H1 (cell line): ENCODE data around the gene APEH. TPM values are rescaled to one million over a fixed set of nuclear protein-coding genes. Genes with fewer than 3 reads are reported as not detected.

Experiments
- CTCF ChIA-PET: fragments of 300-600 bp; sonication (Branson Sonifier 250); formaldehyde crosslinking; loops from one replicate; lab custom pipeline; 2021; ENCODE audit not compliant: partially characterized antibody; lab: Charles Lee
- POLR2A ChIA-PET: fragments of 300-600 bp; sonication (Branson Sonifier 250); formaldehyde crosslinking; loops from one replicate; lab custom pipeline; 2021; ENCODE audit warnings: inconsistent platforms; ENCODE audit not compliant: partially characterized antibody; lab: Charles Lee
- DNase-seq, 2 experiments: peaks; one replicate each; pipeline versions ENCODE4 v3.0.0 to v3.0.0-alpha.2; 2010 to 2022; ENCODE audit warnings: low spot score in 2 of 2, low read depth in 1 of 2, mixed read lengths in 1 of 2
- FAIRE-seq: peaks from 2 replicates; lab custom pipeline; 2011; peaks lifted over from hg19 to GRCh38; lab: Jason Lieb, UNC
- H2AFZ ChIP-seq: 2 replicates; pipeline ENCODE4 v1.8.1; 2012; ENCODE audit warnings: low read length, inconsistent platforms
- H2AK5ac ChIP-seq: 2 replicates; pipeline ENCODE4 v1.6.1; 2013; ENCODE audit warnings: low read depth, low read length
- H2BK120ac ChIP-seq: replicated peaks from 2 replicates; pipeline ENCODE3; 2013; ENCODE audit warnings: low read depth, low read length, inconsistent platforms
- H2BK12ac ChIP-seq: 2 replicates; pipeline ENCODE4 v1.6.1; 2013; ENCODE audit warnings: low read depth, low read length
- H2BK15ac ChIP-seq: 2 replicates; pipeline ENCODE4 v1.6.1; 2013; ENCODE audit warnings: low read length
- H2BK20ac ChIP-seq: 2 replicates; pipeline ENCODE4 v1.6.1; 2013; ENCODE audit warnings: low read length
- H2BK5ac ChIP-seq: 2 replicates; pipeline ENCODE4 v1.6.1; 2013; ENCODE audit warnings: low read depth, low read length
- H3K14ac ChIP-seq: 2 replicates; pipeline ENCODE4 v1.6.1; 2013; ENCODE audit warnings: inconsistent platforms; ENCODE audit not compliant: insufficient read length
- H3K18ac ChIP-seq: 2 replicates; pipeline ENCODE4 v1.6.1; 2013; ENCODE audit warnings: low read length; ENCODE audit errors: extremely low read depth
- H3K23ac ChIP-seq: 2 replicates; pipeline ENCODE4 v1.6.1; 2013; ENCODE audit warnings: inconsistent platforms; ENCODE audit not compliant: insufficient read length
- H3K23me2 ChIP-seq: 2 replicates; pipeline ENCODE4 v1.6.1; 2013; ENCODE audit warnings: low read depth, low read length
- H3K27ac ChIP-seq: 2 replicates; pipeline ENCODE4 v1.6.1; 2011; ENCODE audit warnings: low read depth, low read length, inconsistent platforms
- H3K27me3 ChIP-seq, 4 experiments: replicated peaks in 1 of 4; 1 replicate in 1 of 4; 2 replicates in 3 of 4; pipeline versions ENCODE4 v1.6.1 to v1.8.1; 2011 to 2013; ENCODE audit warnings: low read length in 3 of 4, mild to moderate bottlenecking in 3 of 4, inconsistent platforms in 2 of 4, mixed read lengths in 2 of 4, moderate library complexity in 1 of 4; ENCODE audit not compliant: control insufficient read depth in 3 of 4, insufficient read depth in 3 of 4; ENCODE audit errors: extremely low read depth in 1 of 4
- H3K36me3 ChIP-seq, 4 experiments: 2 replicates each; pipeline versions ENCODE4 v1.6.1 to v1.8.1; 2011 to 2013; ENCODE audit warnings: mild to moderate bottlenecking in 4 of 4, low read length in 3 of 4, moderate library complexity in 2 of 4, control low read depth in 1 of 4, inconsistent platforms in 1 of 4; ENCODE audit not compliant: insufficient read depth in 4 of 4, control insufficient read depth in 2 of 4
- H3K4ac ChIP-seq: replicated peaks from 2 replicates; pipeline ENCODE3; 2013; ENCODE audit warnings: low read length, low read depth, mixed read lengths, inconsistent platforms; ENCODE audit not compliant: insufficient read length
- H3K4me1 ChIP-seq, 4 experiments: replicated peaks in 1 of 4; 1 replicate in 1 of 4; 2 replicates in 3 of 4; pipeline versions ENCODE4 v1.6.1 to v1.8.1; 2011 to 2013; ENCODE audit warnings: low read length in 3 of 4, inconsistent platforms in 2 of 4, mixed read lengths in 1 of 4; ENCODE audit not compliant: insufficient read depth in 4 of 4, control insufficient read depth in 3 of 4
- H3K4me2 ChIP-seq, 2 experiments: 2 replicates each; pipeline versions ENCODE4 v1.6.1 to v1.8.1; 2011 to 2013; ENCODE audit warnings: low read depth in 2 of 2, low read length in 2 of 2, control low read depth in 1 of 2, inconsistent platforms in 1 of 2, mild to moderate bottlenecking in 1 of 2; ENCODE audit not compliant: insufficient read depth in 1 of 2
- H3K4me3 ChIP-seq, 4 experiments: fragments of 200-600, 300-600 bp in 1 of 4; sonication (generic), shearing (Covaris generic), sonication (Bioruptor Twin) in 1 of 4; 2 replicates each; pipeline versions ENCODE4 v1.5.1 to v1.8.1; 2011 to 2016; ENCODE audit warnings: low read length in 4 of 4, low read depth in 3 of 4, control low read depth in 2 of 4, inconsistent platforms in 2 of 4, mild to moderate bottlenecking in 2 of 4, mixed read lengths in 1 of 4, moderate library complexity in 1 of 4; ENCODE audit not compliant: insufficient read depth in 2 of 4; ENCODE audit errors: extremely low read depth in 1 of 4
- H3K56ac ChIP-seq: replicated peaks from 2 replicates; pipeline ENCODE3; 2013; ENCODE audit warnings: low read depth, mild to moderate bottlenecking, mixed read lengths, low read length, inconsistent platforms; ENCODE audit not compliant: insufficient read length
- H3K79me1 ChIP-seq: 2 replicates; pipeline ENCODE4 v1.6.1; 2013; ENCODE audit warnings: low read depth, low read length, control low read depth
- H3K79me2 ChIP-seq, 2 experiments: 2 replicates each; pipeline versions ENCODE4 v1.6.1 to v1.8.1; 2012 to 2013; ENCODE audit warnings: low read length in 2 of 2, mild to moderate bottlenecking in 2 of 2, inconsistent platforms in 1 of 2; ENCODE audit not compliant: insufficient read depth in 2 of 2, control insufficient read depth in 1 of 2
- H3K9ac ChIP-seq, 4 experiments: replicated peaks in 1 of 4; 1 replicate in 1 of 4; 2 replicates in 3 of 4; pipeline versions ENCODE4 v1.6.1 to v1.8.1; 2011 to 2013; ENCODE audit warnings: low read depth in 3 of 4, low read length in 3 of 4, control low read depth in 2 of 4, mild to moderate bottlenecking in 2 of 4, moderate library complexity in 2 of 4, inconsistent platforms in 1 of 4; ENCODE audit errors: extremely low read depth in 1 of 4
- H3K9me3 ChIP-seq, 2 experiments: 2 replicates each; pipeline versions ENCODE4 v1.6.1 to v1.8.1; 2012 to 2013; ENCODE audit warnings: mild to moderate bottlenecking in 2 of 2, moderate library complexity in 2 of 2, control low read depth in 1 of 2, inconsistent platforms in 1 of 2, low read depth in 1 of 2, low read length in 1 of 2, mixed read lengths in 1 of 2; ENCODE audit not compliant: insufficient read depth in 2 of 2
- H4K20me1 ChIP-seq, 2 experiments: replicated peaks in 1 of 2; 2 replicates each; pipeline versions ENCODE3 to v1.8.1; 2011 to 2013; ENCODE audit warnings: inconsistent platforms in 2 of 2, low read length in 2 of 2, mild to moderate bottlenecking in 1 of 2; ENCODE audit not compliant: insufficient read depth in 2 of 2, control insufficient read depth in 1 of 2
- H4K5ac ChIP-seq: 2 replicates; pipeline ENCODE4 v1.6.1; 2013; ENCODE audit warnings: low read length, low read depth, mixed read lengths, inconsistent platforms; ENCODE audit not compliant: insufficient read length
- H4K8ac ChIP-seq: 2 replicates; pipeline ENCODE4 v1.8.0; 2013; ENCODE audit warnings: mild to moderate bottlenecking, moderate library complexity, low read length, inconsistent platforms; ENCODE audit not compliant: insufficient read depth; ENCODE audit errors: extremely low read depth
- H4K91ac ChIP-seq: replicated peaks from 2 replicates; pipeline ENCODE3; 2013; ENCODE audit warnings: low read length, mixed read lengths, inconsistent platforms; ENCODE audit not compliant: insufficient read length
- EZH2 ChIP-seq: fragments of 200-600 bp; sonication (generic); IDR thresholded peaks from 2 replicates; pipeline ENCODE4 v1.7.1; 2012; ENCODE audit warnings: low read depth, mild to moderate bottlenecking, moderate library complexity, low read length, inconsistent platforms; ENCODE audit not compliant: severe bottlenecking
- GTF2F1 ChIP-seq: IDR thresholded peaks from 2 replicates; pipeline ENCODE4 v1.6.1; 2012; ENCODE audit warnings: low read depth, low read length, improper control_type of control experiment, borderline replicate concordance
- JUN ChIP-seq: IDR thresholded peaks from 2 replicates; pipeline ENCODE4 v1.6.1; 2011; ENCODE audit warnings: low read depth, mild to moderate bottlenecking, improper control_type of control experiment, low read length
- TBP ChIP-seq: IDR thresholded peaks from 2 replicates; pipeline ENCODE4 v1.6.1; 2011; ENCODE audit warnings: low read depth, low read length, improper control_type of control experiment
- TEAD4 ChIP-seq: IDR thresholded peaks from 2 replicates; pipeline ENCODE4 v1.6.1; 2012; ENCODE audit warnings: low read depth, low read length, inconsistent platforms, mixed read lengths
- WGBS, 2 experiments: shearing (Covaris generic) in 1 of 2; methylation state at CpG; one replicate each; pipeline versions ENCODE4 v1.1.6 to v1.1.7; 2013 to 2015; ENCODE audit warnings: low lambda C conversion rate in 2 of 2, mixed read lengths in 2 of 2, inconsistent platforms in 1 of 2, low coverage in 1 of 2, missing lambda C conversion rate in 1 of 2; ENCODE audit not compliant: insufficient replicate concordance in 2 of 2, insufficient coverage in 1 of 2, insufficient read length in 1 of 2; ENCODE audit errors: extremely low coverage in 1 of 2, missing lambda C conversion rate in 1 of 2; 5-methylcytosine and 5-hydroxymethylcytosine counted together
- polyA plus RNA-seq, 7 experiments: library from polyadenylated mRNA; depleted of rRNA in 3 of 7; stranded (reverse) in 5 of 7; unstranded in 2 of 7; fragments of >200 nt in 5 of 7; fragments of 200-250 nt in 2 of 7; gene quantifications; 1 replicate in 5 of 7; 2 replicates in 1 of 7; 4 replicates in 1 of 7; pipeline versions ENCODE4 v1.2.1 to v1.2.3, GENCODE V29; 2011 to 2013; ENCODE audit warnings: missing spikeins in 2 of 7, mixed read lengths in 2 of 7
- total RNA-seq: library from RNA; stranded (reverse); fragmentation: NEBNext Ultra II Directional; extraction: Animal tissue kit (Norgen Biotek cat#: 25700); gene quantifications from 2 replicates; pipeline ENCODE4 v1.2.1, GENCODE V29; 2021

APEH gene
- total and polyA plus RNA-seq, 2 of the 8 experiments (the other 6 are each of a cell fraction or from before 2014, with no cell fraction given), result 222 to 260 TPM

DNA sequence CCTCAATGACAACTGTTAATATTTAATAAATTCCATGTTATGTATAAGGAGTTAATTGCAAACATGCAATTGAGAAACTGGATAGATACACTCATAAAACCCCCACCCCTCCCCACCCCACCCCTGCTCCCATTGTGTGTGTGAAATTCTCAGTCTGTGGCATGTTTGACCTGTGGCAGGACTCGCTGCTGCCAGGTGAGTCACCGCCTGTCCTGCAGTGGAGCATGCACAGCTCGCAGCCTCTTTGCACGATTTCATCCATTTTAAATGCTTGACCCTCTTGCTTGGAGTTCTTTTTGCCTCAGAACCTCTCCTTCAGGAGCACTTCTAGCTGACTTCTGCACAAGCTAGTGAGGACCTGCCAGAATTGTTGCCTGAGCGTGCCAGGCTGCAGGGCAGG lies 5.3 kb upstream of the APEH start:
- Histone ChIP-seq H2AFZ (no peak overlapping the region), H3K27ac (no peak overlapping the region), H3K79me2 (peaks cover 0 to 3% of the 10 kb centered on the region in 2 experiments; a peak in 1 of 4 replicates), H3K14ac (no peak overlapping the region), H4K8ac (no peak overlapping the region), H2BK20ac (no peak overlapping the region), H3K4me2 (no peak overlapping the region), H2BK12ac (no peak overlapping the region), H4K5ac (no peak overlapping the region), H3K4me3 (no peak overlapping the region), H3K56ac (no peak overlapping the region), H3K4ac (no peak overlapping the region), H3K18ac (no peak overlapping the region), H2BK5ac (no peak overlapping the region), H3K36me3 (no peaks in the 10 kb centered on the region), H4K91ac (no peak overlapping the region), H3K79me1 (no peaks in the 10 kb centered on the region), H3K9me3 (no peaks in the 10 kb centered on the region), H2BK120ac (no peak overlapping the region), H2AK5ac (no peak overlapping the region), H2BK15ac (no peak overlapping the region), H4K20me1 (no peaks in the 10 kb centered on the region), H3K27me3 (no peaks in the 10 kb centered on the region), H3K9ac (no peak overlapping the region), H3K23ac (no peak overlapping the region), H3K23me2 (peaks cover 6% of the 10 kb centered on the region; the same call in 1 of the 2 replicates), H3K4me1 (peaks cover 0 to 11% (median 2%) of the 10 kb centered on the region in 4 experiments; a peak in 2 of 7 replicates)
- DNase-seq (no peak), FAIRE-seq (no peak)
- WGBS, 2 experiments, result 73% methylated on average over 5 of the region's 5 CpGs; no CpG with 5 or more reads in 1 of the 2 experiments
- TF ChIP-seq EZH2 (no peak), GTF2F1 (no peak), JUN (no peak), TEAD4 (no peak), TBP (no peak)
- ChIA-PET POLR2A (interaction anchor here (1.0 to 1.3 kb wide), 2 partner anchors 128 to 130 kb away, joined by 3 to 4 read pairs; no protein-coding TSS in a partner anchor), CTCF (interaction anchor here (0.6 to 5.4 kb wide), 11 partner anchors 12 to 355 kb away, joined by 3 to 159 read pairs (median 4); no protein-coding TSS in a partner anchor)
